ENCODE data around the gene DSP. TPM values are rescaled to one million over a fixed set of nuclear protein-coding genes. Genes with fewer than 3 reads are reported as not detected.

The DSP gene
- total RNA-seq, 1 experiment from 2014 or later = 104 TPM

- H3K4me3 ChIP-seq (replicated peaks in 1 of 2; ENCODE audit: low read depth in 1 of 2, low read length in 2 of 2) = peak overlapping the region in 1 of 2 experiments; percentile 23; a peak in 1 of 4 replicates
- no peaks in the 10 kb centered on the region for H3K9me2 ChIP-seq (ENCODE audit: insufficient read depth)
- peak overlapping the region; percentile 74 for H3K4me2 ChIP-seq (ENCODE audit: low read length)
- POLR2A ChIA-PET = no interaction called here
- no peaks in the 10 kb centered on the region for H4K20me1 ChIP-seq (ENCODE audit: insufficient read depth)
- peak overlapping the region; percentile 10; the same call in 1 of the 2 replicates for H3K9ac ChIP-seq (ENCODE audit: low read length)
- no TSS peak for BruUV-seq (replicated peaks)
- CTCF ChIA-PET = no interaction called here
- H3K27me3 ChIP-seq (ENCODE audit: insufficient read depth, low read length) = no peaks in the 10 kb centered on the region
- H3K4me1 ChIP-seq (ENCODE audit: control insufficient read depth in 1 of 2, insufficient read depth in 2 of 2, low read length in 2 of 2) = peaks cover 14 to 26% of the 10 kb centered on the region in 2 experiments; a peak in 3 of 4 replicates
- no peak for DNase-seq (ENCODE audit: low read depth, low spot score)
- H3K9me3 ChIP-seq (ENCODE audit: control insufficient read depth in 1 of 2, insufficient read depth in 1 of 2, low read depth in 1 of 2, low read length in 2 of 2) = no peaks in the 10 kb centered on the region
- peak; percentile 75 for ATAC-seq
- no peaks in the 10 kb centered on the region for H3K36me3 ChIP-seq (ENCODE audit: control insufficient read depth in 1 of 2, insufficient read depth in 2 of 2, low read length in 2 of 2)
- no peak overlapping the region for H3K27ac ChIP-seq (ENCODE audit: low read depth, low read length)
- intact Hi-C loops (cut with micrococcal nuclease) = no loop called here
- RAD21 ChIA-PET (ENCODE audit: low non-redundant PET in 1 of 2, low total read pairs in 2 of 2, uncharacterized antibody in 2 of 2, unreplicated experiment in 2 of 2) = no interaction called here
- peak overlapping the region; percentile 99 for H2AFZ ChIP-seq (ENCODE audit: low read depth, low read length, poor library complexity, severe bottlenecking)
- no peaks in the 10 kb centered on the region for H3K79me2 ChIP-seq (ENCODE audit: insufficient read depth, low read length)
- no peak for TF ChIP-seq ZBTB33 (IDR thresholded peaks at IDR 0.05; ENCODE audit: extremely low read depth, insufficient replicate concordance, low read length)
- no peak for TF ChIP-seq EGR1 (IDR thresholded peaks at IDR 0.05; ENCODE audit: low read depth)
- no peak for TF ChIP-seq FOSL1 (IDR thresholded peaks at IDR 0.05; ENCODE audit: low read depth)
- TF ChIP-seq TCF7L2 (IDR thresholded peaks at IDR 0.05; ENCODE audit: borderline replicate concordance, extremely low read depth, insufficient read depth, insufficient read length) = no peak
- no peak for TF ChIP-seq CEBPB (IDR thresholded peaks at IDR 0.05; ENCODE audit: low read depth)
- no peak for TF ChIP-seq YY1 (IDR thresholded peaks at IDR 0.05; ENCODE audit: extremely low read depth, insufficient replicate concordance, low read depth, low read length)
- no peak for TF ChIP-seq REST (IDR thresholded peaks at IDR 0.05; ENCODE audit: low read depth)
- peak; percentile 38; the same call in 1 of the 2 replicates for TF ChIP-seq CBX3 (IDR thresholded peaks at IDR 0.05; ENCODE audit: low read depth)
- no peak for TF ChIP-seq EZH2phosphoT487 (IDR thresholded peaks at IDR 0.05; ENCODE audit: borderline replicate concordance)
- no peak for TF ChIP-seq RAD21 (IDR thresholded peaks at IDR 0.05; ENCODE audit: low read depth)
- 0 out of 2 replicates have a peak, but pooled peaks have one; percentile 31 for TF ChIP-seq MAX (IDR thresholded peaks at IDR 0.05)
- TF ChIP-seq SP1 (IDR thresholded peaks at IDR 0.05; ENCODE audit: low read depth) = peak; percentile 48
These were observed 9.2 kb upstream of the DSP start for GRCh38 chr6:7532232-7532631.

Data from HCT116 (cell line).